ENCODE data around the gene LRRN4CL.
"Not testable (repeated sequence)": the region's sequence is repeated elsewhere in the genome, so short reads cannot be mapped to it uniquely, and the experiment has no call there.

The LRRN4CL gene

DNA sequence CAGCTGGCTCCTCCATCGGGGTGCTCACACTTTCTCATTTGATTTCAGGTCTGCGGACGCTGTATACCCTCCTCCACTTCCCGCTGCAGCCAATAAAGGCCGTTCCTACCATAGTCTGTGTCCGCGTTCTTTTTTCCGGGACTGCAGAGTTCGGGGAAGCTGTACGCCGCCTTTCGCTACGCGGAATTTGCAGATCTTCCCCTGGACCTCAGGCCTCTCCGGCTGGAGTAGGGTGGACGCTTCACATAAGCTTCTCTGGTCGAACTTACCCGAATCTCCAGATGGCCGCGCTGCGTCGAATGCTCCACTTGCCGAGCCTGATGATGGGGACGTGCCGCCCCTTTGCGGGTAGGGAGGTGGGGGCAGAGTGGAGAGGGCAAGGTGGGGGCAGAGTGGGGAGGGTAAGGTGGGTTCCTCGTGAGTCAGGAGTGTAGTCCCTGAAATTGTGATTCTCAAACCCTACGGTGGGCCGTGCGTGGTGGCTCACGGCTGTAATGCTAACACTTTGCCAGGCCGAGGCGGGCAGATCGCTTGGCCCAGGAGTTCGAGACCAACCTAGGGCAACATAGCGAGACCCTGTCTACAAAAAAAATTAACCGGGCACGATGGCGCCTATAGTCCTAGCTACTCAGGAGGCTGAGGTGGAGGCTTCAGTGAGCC lies 23.6 kb downstream of the LRRN4CL start:
- DNase-seq (ENCODE audit: low read depth), result peak; percentile 34
- TF ChIP-seq, protein P1, sequence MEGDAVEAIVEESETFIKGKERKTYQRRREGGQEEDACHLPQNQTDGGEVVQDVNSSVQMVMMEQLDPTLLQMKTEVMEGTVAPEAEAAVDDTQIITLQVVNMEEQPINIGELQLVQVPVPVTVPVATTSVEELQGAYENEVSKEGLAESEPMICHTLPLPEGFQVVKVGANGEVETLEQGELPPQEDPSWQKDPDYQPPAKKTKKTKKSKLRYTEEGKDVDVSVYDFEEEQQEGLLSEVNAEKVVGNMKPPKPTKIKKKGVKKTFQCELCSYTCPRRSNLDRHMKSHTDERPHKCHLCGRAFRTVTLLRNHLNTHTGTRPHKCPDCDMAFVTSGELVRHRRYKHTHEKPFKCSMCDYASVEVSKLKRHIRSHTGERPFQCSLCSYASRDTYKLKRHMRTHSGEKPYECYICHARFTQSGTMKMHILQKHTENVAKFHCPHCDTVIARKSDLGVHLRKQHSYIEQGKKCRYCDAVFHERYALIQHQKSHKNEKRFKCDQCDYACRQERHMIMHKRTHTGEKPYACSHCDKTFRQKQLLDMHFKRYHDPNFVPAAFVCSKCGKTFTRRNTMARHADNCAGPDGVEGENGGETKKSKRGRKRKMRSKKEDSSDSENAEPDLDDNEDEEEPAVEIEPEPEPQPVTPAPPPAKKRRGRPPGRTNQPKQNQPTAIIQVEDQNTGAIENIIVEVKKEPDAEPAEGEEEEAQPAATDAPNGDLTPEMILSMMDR (IDR thresholded peaks at IDR 0.05; ENCODE audit: insufficient read depth, low read depth, low read length, missing control alignments), result no peak
- H3K4me3 ChIP-seq (ENCODE audit: low read length), result peak overlapping the region; percentile 99

DNA sequence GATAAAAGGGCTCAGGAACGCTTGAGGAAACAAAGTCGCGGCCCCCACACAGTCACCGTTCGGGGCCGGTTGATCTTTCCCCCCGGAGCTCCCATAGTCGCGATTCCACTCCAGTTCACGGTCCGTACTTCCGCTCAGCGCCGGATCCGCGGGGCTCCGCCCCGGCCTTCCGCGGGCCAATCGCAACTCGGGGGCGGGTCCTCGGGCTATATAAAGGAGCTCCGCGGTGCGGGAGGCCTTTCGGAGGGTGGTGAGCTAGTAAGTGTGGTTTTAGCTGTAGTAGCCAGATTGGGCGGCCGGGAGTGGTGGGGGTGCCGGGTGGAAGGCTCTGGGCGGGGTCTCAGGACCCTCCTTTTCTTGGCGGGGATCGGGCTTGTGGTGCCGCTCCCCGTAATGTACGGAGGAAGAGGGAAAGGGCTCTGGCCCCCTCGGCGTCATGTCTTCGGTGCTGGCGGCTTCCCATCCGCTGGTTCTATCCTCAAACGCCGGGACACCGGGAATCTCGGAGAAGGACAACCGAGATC lies 24.2 kb downstream of the LRRN4CL start, which contains the start of the genes C11orf98 and CSKMT:
TSS of gene C11orf98 (minus strand) at position 136 of the 524 bp plus-strand sequence. CDS start at position 95, 41 bp downstream.
TSS of gene CSKMT (plus strand) at position 238 of the 524 bp plus-strand sequence. CDS start 568 bp downstream, outside the sequence.
- peak; percentile 91 for DNase-seq (ENCODE audit: low read depth)
- TF ChIP-seq, protein P1 (IDR thresholded peaks at IDR 0.05; ENCODE audit: insufficient read depth, low read depth, low read length, missing control alignments), result no peak
- peak within 1 kb of the TSS; percentile 99 for H3K4me3 ChIP-seq (ENCODE audit: low read length)

DNA sequence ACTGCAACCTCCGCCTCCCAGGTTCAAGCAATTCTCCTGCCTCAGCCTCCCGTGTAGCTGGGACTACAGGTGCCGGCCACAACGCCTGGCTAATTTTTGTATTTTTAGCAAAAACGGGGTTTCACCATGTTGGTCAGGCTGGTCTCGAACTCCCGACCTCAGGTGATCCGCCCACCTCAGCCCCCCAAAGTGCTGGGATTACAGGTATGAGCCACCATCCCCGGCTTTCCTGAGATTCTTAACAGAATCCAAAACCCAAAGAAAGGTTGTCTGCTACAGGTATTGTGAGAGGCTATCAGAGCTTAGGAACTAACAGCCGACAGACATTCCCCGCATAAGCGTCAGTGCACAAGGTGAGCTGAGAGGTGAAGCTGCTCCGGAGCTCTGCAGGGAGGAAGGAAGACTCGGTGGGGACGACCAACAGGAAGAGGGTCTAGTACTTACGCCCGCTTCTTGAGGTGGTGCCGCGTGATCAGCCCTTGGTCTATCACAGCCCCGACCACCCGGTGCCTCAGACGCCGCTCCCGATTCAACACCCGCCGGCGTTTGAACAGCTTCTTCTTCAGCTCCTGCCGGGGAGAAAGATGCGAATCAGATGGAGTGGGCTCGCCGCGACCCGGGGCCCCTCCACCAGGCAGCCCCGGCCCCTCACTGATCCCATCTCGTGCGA lies 24.8 kb downstream of the LRRN4CL start:
- H3K4me3 ChIP-seq (ENCODE audit: low read length), result peak overlapping the region; percentile 99
- TF ChIP-seq, protein P1 (IDR thresholded peaks at IDR 0.05; ENCODE audit: insufficient read depth, low read depth, low read length, missing control alignments), result no peak
- DNase-seq (ENCODE audit: low read depth), result peak; percentile 81

DNA sequence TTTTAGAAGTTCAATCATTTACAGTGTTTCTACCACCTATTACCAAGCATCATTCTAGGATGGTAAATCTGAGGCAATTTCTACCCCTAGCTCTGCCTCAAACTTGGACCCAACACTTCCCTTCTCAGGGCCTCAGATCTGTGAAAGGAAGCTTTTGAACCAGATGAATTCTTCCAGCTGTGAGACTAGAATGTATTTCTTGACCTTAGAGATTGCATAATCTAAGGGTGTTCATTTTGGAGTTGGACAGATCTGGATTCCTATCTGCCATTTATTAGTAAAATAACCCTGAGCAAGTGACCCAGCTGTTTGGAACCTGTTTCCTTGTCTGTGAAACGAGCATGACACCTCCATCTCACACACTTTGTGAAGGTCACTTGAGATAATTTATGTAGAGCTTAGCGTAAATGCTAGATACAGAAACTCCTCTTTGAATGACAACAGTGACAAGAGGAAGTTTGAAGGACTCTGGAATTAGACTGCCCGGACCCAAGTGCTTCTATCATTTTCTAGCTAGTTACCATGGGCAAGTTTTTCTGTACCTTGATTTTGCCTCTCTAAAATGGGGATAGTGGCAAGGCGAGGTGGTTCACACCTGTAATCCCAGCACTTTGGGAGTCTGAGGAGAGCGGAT lies 32.4 kb downstream of the LRRN4CL start:
- no peak for DNase-seq (ENCODE audit: low read depth)
- H3K4me3 ChIP-seq (ENCODE audit: low read length), result no peak overlapping the region
- TF ChIP-seq, protein P1 (IDR thresholded peaks at IDR 0.05; ENCODE audit: insufficient read depth, low read depth, low read length, missing control alignments), result no peak

DNA sequence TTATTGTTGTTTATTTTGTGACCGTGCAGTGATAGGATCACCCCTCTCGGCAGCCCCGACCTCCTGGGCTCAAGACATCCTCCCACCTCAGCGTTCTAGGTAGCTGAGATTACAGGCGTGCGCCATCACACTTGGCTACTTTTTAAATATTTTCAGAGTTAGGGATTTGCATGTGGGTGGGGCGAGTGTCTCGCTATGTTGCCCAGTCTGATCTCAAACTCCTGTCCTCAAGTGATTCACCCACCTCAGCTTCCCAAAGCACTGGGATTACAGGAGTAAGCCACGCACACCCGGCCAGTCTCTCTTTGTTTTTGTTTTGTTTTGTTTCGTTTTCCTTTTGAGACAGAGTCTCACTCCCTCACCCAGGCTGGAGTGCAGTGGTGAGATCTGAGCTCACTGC lies 35.0 kb downstream of the LRRN4CL start:
- TF ChIP-seq, protein P1 (IDR thresholded peaks at IDR 0.05; ENCODE audit: insufficient read depth, low read depth, low read length, missing control alignments), result no peak
- H3K4me3 ChIP-seq (ENCODE audit: low read length), result no peak overlapping the region
- no peak for DNase-seq (ENCODE audit: low read depth)

DNA sequence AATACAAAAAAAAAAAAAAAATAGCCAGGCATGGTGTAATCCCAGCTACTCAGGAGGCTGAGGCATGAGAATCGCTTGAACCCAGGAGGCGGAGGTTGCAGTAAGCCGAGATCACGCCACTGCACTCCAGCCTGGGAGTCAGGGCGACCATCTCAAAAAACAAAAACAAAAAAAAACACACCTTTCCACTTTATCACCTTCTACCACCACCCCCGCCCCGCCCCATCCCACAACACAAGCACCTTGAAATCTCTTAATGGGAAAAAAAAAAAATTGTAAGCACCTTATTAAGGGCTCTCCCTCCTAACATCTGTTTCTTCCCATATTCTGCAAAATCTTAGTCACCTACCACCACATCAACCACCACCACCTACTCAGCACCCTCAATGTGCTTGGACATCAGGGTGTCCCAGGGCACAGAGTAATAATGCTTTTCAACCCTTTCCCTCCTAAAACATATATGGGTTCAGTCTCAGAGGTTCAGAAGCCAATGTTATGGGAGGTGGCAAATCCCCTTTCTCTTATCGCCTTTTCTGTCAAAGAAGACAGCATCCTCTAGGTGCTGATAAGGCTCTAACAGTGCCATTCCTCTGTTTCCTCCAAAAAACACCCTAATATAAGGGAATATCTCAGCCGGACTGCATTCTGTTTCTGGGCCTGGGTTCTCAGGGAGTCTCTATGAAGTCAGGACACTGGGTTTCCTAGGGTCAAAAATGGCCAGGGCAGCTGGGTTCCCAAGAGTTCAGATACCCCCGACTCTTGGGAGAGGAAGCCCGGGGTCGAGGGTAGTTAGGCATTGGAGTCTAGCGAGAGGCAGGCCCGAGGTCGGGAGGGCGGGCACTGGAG lies 36.9 kb downstream of the LRRN4CL start:
- DNase-seq (ENCODE audit: low read depth), result no peak
- TF ChIP-seq, protein P1 (IDR thresholded peaks at IDR 0.05; ENCODE audit: insufficient read depth, low read depth, low read length, missing control alignments), result no peak
- H3K4me3 ChIP-seq (ENCODE audit: low read length), result peak overlapping the region; percentile 96

DNA sequence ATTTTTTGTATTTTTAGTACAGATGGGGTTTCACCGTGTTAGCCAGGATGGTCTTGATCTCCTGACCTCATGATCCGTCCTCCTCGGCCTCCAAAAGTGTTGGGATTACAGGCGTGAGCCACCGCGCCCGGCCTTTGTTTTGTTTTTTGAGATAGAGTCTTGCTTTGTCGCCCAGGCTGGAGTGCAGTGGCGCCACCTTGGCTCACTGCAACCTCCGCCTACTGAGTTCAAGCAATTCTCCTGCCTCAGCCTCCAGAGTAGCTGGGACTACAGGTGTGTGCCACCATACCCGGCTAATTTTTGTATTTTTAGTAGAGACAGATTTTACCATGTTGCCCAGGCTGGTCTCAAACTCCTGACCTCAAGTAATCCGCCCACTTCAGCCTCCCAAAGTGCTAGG lies 39.0 kb downstream of the LRRN4CL start:
- not testable (repeated sequence) for DNase-seq (ENCODE audit: low read depth); H3K4me3 ChIP-seq (ENCODE audit: low read length)
